A172 (cell line): Measurements from ENCODE around the gene PCP2. TPM values are rescaled to one million over a fixed set of nuclear protein-coding genes. Genes with fewer than 3 reads are reported as not detected.
A peak's percentile ranks its signal among the peaks of the same experiment; 100 is the strongest.
"Not testable (repeated sequence)": the region's sequence is repeated elsewhere in the genome, so short reads cannot be mapped to it uniquely, and the experiment has no call there.

ENCODE experiments used
- DNase-seq: peaks from one replicate; pipeline ENCODE4 v3.0.0-alpha.2; 2015; ENCODE audit warnings: low spot score
- total RNA-seq: library from RNA; depleted of rRNA; stranded (reverse); fragments of >200 nt; shearing (Covaris generic); gene quantifications from 2 replicates; pipeline ENCODE4 v1.2.3, GENCODE V29; 2014

PCP2 gene
- total RNA-seq, 1 experiment from 2014 or later, result not detected

GRCh38 chr19:7661744-7662538 is 28.4 kb upstream of the PCP2 start:
- no peak for DNase-seq

GRCh38 chr19:7658219-7658686 is 24.7 kb upstream of the PCP2 start:
- DNase-seq, result peak; percentile 16

- DNase-seq, result no peak
These were observed 23.7 kb upstream of the PCP2 start for GRCh38 chr19:7657131-7657751.

GRCh38 chr19:7655581-7655980 is 22.1 kb upstream of the PCP2 start:
- DNase-seq, result no peak

- no peak for DNase-seq
These were observed 20.9 kb upstream of the PCP2 start for GRCh38 chr19:7654401-7654800.

GRCh38 chr19:7652061-7652641 is 18.6 kb upstream of the PCP2 start:
- peak; percentile 49 for DNase-seq

GRCh38 chr19:7650148-7650547 is 16.6 kb upstream of the PCP2 start:
- DNase-seq, result no peak

GRCh38 chr19:7648265-7649014 is 14.9 kb upstream of the PCP2 start:
- DNase-seq, result no peak

GRCh38 chr19:7647156-7647555 is 13.6 kb upstream of the PCP2 start:
- DNase-seq, result no peak

- no peak for DNase-seq
These were observed 12.8 kb upstream of the PCP2 start for GRCh38 chr19:7646426-7646700.

GRCh38 chr19:7645656-7646425 is 12.3 kb upstream of the PCP2 start:
- no peak for DNase-seq

- DNase-seq, result no peak
These were observed 11.6 kb upstream of the PCP2 start for GRCh38 chr19:7645163-7645562.

- no peak for DNase-seq
These were observed 11.0 kb upstream of the PCP2 start for GRCh38 chr19:7644550-7644877.

GRCh38 chr19:7643629-7644549 is 10.4 kb upstream of the PCP2 start:
- not testable (repeated sequence) for DNase-seq

- DNase-seq, result no peak
These were observed 9.5 kb upstream of the PCP2 start for GRCh38 chr19:7643031-7643415.

GRCh38 chr19:7642295-7643030 is 8.9 kb upstream of the PCP2 start:
- DNase-seq, result no peak

- DNase-seq, result no peak
These were observed 8.1 kb upstream of the PCP2 start for GRCh38 chr19:7641290-7642276.

GRCh38 chr19:7640803-7641202 is 7.3 kb upstream of the PCP2 start:
- DNase-seq, result no peak

- DNase-seq, result no peak
These were observed 6.4 kb upstream of the PCP2 start for GRCh38 chr19:7639863-7640348.
